ENCODE measurements around the gene ELP5. TPM values are rescaled to one million over a fixed set of nuclear protein-coding genes. Genes with fewer than 3 reads are reported as not detected.
A peak's percentile ranks its signal among the peaks of the same experiment; 100 is the strongest.

ELP5 gene
- total RNA-seq, 1 donor from 2014 or later = 36.9 TPM

DNA sequence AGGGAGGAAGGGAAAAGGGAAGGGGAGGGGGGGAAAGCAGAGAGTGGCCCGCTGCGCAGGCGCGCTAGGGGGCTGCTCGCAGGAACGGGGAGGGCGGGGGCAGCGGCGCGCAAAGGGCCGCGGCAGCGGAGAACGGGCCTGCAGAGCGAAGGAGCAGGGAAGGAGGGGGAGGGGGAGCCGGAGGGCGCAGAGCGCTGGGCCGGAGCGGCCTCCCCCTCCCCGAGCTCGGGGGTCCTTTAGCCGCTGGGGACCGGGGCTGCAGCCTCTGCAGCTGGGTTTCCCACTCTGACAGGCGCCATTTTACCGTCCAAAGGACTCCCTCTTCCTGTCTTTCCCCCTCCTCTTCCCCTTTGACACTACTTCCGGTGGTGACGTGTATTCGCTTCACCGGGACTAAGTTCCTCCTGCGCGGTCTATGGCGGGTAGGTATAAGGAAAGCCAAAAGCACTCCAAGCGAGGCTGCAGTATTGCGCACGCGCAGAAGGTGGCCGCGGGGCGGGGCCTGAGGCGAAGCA is 297 bp upstream of the ELP5 start, which contains the start of gene CTDNEP1:
CTDNEP1 (minus strand) TSS at position 74 of the 515 bp plus-strand sequence. CDS start 438 bp downstream, outside the sequence.
- peaks cover 33% of the 10 kb centered on the region for H3K4me1 Mint-ChIP-seq (ENCODE audit: unreplicated experiment)
- peak within 1 kb of the TSS; percentile 99 for H3K27ac Mint-ChIP-seq (ENCODE audit: unreplicated experiment)
- H3K9me3 Mint-ChIP-seq (ENCODE audit: unreplicated experiment) = no peaks in the 10 kb centered on the region
- H3K4me3 Mint-ChIP-seq (ENCODE audit: unreplicated experiment) = peak within 1 kb of the TSS; percentile 93
- peak; percentile 78 for DNase-seq (ENCODE audit: low spot score)
- H3K27me3 Mint-ChIP-seq (ENCODE audit: unreplicated experiment) = peaks cover 14% of the 10 kb centered on the region
- H3K36me3 Mint-ChIP-seq (ENCODE audit: low read depth, unreplicated experiment) = peaks cover 28% of the 10 kb centered on the region
- TF ChIP-seq, protein P1, sequence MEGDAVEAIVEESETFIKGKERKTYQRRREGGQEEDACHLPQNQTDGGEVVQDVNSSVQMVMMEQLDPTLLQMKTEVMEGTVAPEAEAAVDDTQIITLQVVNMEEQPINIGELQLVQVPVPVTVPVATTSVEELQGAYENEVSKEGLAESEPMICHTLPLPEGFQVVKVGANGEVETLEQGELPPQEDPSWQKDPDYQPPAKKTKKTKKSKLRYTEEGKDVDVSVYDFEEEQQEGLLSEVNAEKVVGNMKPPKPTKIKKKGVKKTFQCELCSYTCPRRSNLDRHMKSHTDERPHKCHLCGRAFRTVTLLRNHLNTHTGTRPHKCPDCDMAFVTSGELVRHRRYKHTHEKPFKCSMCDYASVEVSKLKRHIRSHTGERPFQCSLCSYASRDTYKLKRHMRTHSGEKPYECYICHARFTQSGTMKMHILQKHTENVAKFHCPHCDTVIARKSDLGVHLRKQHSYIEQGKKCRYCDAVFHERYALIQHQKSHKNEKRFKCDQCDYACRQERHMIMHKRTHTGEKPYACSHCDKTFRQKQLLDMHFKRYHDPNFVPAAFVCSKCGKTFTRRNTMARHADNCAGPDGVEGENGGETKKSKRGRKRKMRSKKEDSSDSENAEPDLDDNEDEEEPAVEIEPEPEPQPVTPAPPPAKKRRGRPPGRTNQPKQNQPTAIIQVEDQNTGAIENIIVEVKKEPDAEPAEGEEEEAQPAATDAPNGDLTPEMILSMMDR (IDR thresholded peaks at IDR 0.05; ENCODE audit: unreplicated experiment) = no peak

GRCh38 chr17:7253082-7253481 is 1.1 kb downstream of the ELP5 start:
- Mint-ChIP-seq H3K36me3 (ENCODE audit: low read depth, unreplicated experiment) (peaks cover 30% of the 10 kb centered on the region), H3K27ac (ENCODE audit: unreplicated experiment) (peak overlapping the region; percentile 99), H3K4me1 (ENCODE audit: unreplicated experiment) (peaks cover 31% of the 10 kb centered on the region), H3K9me3 (ENCODE audit: unreplicated experiment) (no peaks in the 10 kb centered on the region), H3K27me3 (ENCODE audit: unreplicated experiment) (peaks cover 12% of the 10 kb centered on the region), H3K4me3 (ENCODE audit: unreplicated experiment) (peak overlapping the region; percentile 93)
- no peak for DNase-seq (ENCODE audit: low spot score)
- TF ChIP-seq, protein P1 (IDR thresholded peaks at IDR 0.05; ENCODE audit: unreplicated experiment) = no peak

DNA sequence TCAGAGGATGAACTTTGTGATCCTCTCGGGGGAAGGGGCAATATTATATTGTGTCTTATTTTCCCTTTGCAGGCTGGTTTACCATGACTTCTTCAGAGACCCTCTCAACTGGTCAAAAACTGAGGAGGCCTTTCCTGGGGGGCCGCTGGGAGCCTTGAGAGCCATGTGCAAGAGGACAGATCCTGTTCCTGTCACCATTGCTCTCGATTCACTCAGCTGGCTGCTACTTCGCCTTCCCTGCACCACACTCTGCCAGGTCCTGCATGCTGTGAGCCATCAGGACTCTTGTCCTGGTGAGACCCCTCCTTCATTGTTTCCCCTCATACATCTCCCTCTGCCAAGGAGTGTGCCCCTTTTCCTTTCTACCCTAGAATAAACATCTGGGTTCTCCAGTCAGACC is 2.5 kb downstream of the ELP5 start:
- no peak for DNase-seq (ENCODE audit: low spot score)
- Mint-ChIP-seq H3K27ac (ENCODE audit: unreplicated experiment) (no peak overlapping the region), H3K27me3 (ENCODE audit: unreplicated experiment) (peaks cover 12% of the 10 kb centered on the region), H3K4me3 (ENCODE audit: unreplicated experiment) (peak overlapping the region; percentile 54), H3K36me3 (ENCODE audit: low read depth, unreplicated experiment) (peaks cover 31% of the 10 kb centered on the region), H3K9me3 (ENCODE audit: unreplicated experiment) (no peaks in the 10 kb centered on the region), H3K4me1 (ENCODE audit: unreplicated experiment) (peaks cover 26% of the 10 kb centered on the region)
- TF ChIP-seq, protein P1 (IDR thresholded peaks at IDR 0.05; ENCODE audit: unreplicated experiment) = no peak

DNA sequence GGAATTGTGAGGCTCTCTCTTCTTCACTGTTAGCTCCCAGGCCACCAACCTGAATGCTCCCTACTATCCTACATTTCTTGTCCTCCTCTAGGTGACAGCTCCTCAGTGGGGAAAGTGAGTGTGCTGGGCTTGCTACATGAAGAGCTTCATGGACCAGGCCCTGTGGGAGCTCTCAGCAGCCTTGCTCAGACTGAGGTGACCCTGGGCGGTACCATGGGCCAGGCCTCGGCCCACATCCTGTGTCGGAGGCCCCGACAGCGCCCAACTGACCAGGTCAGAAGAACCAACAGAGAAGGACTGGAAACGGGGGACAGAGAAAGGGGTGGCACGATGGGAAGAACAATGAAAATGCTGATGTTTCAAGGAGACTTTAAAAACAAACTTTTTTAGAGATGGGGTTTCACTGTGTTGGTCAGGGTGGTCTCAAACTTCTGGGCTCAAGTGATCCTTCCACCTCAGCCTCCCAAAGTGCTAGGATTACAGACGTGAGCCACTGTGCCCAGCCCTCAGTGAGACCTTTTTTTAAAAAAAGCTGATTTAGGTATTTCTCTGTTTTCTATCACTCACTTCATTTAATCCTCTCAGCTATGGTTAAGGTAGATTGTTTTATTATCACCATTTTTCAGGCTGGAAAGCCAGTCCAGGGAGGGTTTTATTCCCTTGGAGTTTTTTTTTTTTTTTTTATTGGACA is 4.9 kb downstream of the ELP5 start:
- DNase-seq (ENCODE audit: low spot score) = no peak
- Mint-ChIP-seq H3K27ac (ENCODE audit: unreplicated experiment) (no peak overlapping the region), H3K9me3 (ENCODE audit: unreplicated experiment) (no peaks in the 10 kb centered on the region), H3K4me3 (ENCODE audit: unreplicated experiment) (peak overlapping the region; percentile 68), H3K36me3 (ENCODE audit: low read depth, unreplicated experiment) (peaks cover 24% of the 10 kb centered on the region), H3K27me3 (ENCODE audit: unreplicated experiment) (peaks cover 9% of the 10 kb centered on the region), H3K4me1 (ENCODE audit: unreplicated experiment) (peaks cover 15% of the 10 kb centered on the region)
- TF ChIP-seq, protein P1 (IDR thresholded peaks at IDR 0.05; ENCODE audit: unreplicated experiment) = no peak
